ENCODE data around the gene WDR33. TPM values are rescaled to one million over a fixed set of nuclear protein-coding genes. Genes with fewer than 3 reads are reported as not detected.
"Not testable (repeated sequence)": the region's sequence is repeated elsewhere in the genome, so short reads cannot be mapped to it uniquely, and the experiment has no call there.

The WDR33 gene
- polyA plus RNA-seq, 3 donors from 2014 or later = 18.6 to 49.8 (median 22.6) TPM

DNA sequence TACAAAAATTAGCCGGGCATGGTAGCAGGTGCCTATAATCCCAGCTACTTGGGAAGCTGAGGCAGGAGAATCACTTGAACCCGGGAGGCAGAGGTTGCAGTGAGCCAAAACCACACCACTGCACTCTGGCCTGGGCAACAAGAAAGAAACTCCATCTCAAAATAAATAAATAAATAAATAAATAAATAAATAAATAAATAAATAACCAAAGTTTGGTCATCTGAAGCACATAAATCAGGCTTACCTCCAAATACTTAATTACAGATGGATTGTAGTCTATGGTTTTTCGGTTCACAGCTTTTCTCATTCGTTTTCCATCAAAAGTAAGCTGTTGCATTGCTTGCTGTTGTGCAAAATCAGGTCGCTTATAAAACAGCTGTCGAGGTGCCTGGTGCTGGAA is 40.4 kb downstream of the WDR33 start:
- not testable (repeated sequence) for H3K9me3 Mint-ChIP-seq; H3K27me3 Mint-ChIP-seq (ENCODE audit: low read depth in 3 of 3); H3K4me3 Mint-ChIP-seq; H3K27ac Mint-ChIP-seq; DNase-seq
- H3K4me1 Mint-ChIP-seq = peaks cover 20 to 37% of the 10 kb centered on the region in 2 donors
- H3K36me3 Mint-ChIP-seq = peaks cover 0 to 14% (median 12%) of the 10 kb centered on the region in 3 donors

DNA sequence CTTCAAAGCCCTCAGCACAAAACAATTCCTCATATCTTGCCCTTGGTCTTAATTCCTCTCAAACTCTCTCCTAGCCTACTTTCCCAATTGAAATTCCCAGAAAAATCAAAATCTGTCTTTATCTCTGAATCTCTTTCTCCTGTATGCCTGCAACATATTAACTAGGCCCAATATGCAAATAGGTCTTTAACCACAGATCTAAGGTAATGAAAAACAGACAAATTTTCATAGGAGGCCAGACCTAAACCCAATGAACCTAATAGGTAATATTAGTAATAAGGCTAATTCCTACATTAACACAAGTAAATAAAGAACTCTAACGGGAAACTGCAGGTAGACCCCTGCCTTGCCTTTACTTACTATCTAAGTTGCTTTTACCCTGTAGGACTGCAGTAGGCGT is 41.4 kb downstream of the WDR33 start:
- no peaks in the 10 kb centered on the region for H3K9me3 Mint-ChIP-seq

DNA sequence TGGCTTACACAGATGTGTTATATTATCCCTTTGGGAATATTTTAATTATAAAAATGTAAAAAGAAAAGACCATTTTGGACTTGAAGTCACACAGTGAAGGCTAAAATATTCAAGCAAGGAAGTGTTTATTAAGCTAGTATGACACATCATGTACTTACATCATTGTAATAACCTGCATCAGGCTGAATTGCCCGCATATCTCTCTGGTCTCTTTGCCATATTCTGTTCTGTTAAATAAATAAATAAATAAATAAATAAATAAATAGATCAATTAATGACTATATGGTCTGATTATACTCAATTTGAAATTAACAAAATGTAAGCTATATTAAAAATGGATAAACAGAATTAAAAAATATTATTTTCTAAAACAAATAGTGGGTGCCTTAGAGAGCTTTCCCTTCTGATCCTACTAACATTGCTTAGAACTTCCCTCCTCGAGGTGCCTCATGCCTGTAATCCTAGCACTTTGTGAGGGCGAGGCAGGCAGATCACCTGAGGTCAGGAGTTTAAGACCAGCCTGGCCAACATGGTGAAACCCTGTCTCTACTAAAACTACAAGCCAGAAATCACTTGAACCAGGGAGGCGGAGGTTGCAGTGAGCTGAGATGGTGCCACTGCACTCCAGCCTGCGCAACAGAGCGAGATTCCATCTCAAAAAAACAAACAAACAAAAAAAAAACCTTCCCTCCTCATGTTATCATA is 42.0 kb downstream of the WDR33 start:
- peak overlapping the region in 3 of 6 donors; percentile 51 to 73 (median 58) for H3K27ac Mint-ChIP-seq
- H3K27me3 Mint-ChIP-seq (ENCODE audit: low read depth in 3 of 3) = peaks cover 0 to 2% (median 0%) of the 10 kb centered on the region in 3 donors
- no peak overlapping the region for H3K4me3 Mint-ChIP-seq
- H3K4me1 Mint-ChIP-seq = peaks cover 16 to 28% of the 10 kb centered on the region in 2 donors
- H3K36me3 Mint-ChIP-seq = peaks cover 7 to 22% (median 21%) of the 10 kb centered on the region in 3 donors
- no peaks in the 10 kb centered on the region for H3K9me3 Mint-ChIP-seq
- DNase-seq = no peak

More for the DNA sequence above, 41.4 kb downstream of the WDR33 start:
- Mint-ChIP-seq H3K4me3 (no peak overlapping the region), H3K4me1 (peaks cover 16 to 30% of the 10 kb centered on the region in 2 donors), H3K36me3 (peaks cover under 1 to 17% (median 15%) of the 10 kb centered on the region in 3 donors), H3K27me3 (ENCODE audit: low read depth in 3 of 3) (peaks cover 0 to 2% (median 0%) of the 10 kb centered on the region in 3 donors), H3K27ac (peak overlapping the region in 5 of 6 donors; percentile 36 to 73 (median 53))
- no peak for DNase-seq

DNA sequence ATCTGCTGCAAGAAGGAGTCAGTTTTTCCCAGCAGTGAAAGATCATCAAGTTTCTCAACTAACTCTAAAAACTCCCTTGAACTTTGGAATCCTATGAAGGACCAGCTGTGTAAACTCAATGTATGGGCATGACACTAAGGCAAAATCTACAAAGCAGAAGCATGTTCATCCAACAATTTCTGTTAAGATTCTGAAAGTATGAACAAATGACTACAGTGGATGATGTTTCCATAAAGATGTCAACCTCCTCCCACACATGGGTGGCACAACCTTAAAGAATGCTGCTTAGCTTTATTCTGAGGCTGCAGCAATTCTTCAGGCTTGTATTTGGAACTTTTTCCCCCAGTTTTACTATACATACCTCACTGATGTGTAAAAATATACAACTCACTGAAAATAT is 47.2 kb downstream of the WDR33 start:
- peak overlapping the region in 3 of 6 donors; percentile 0 to 39 (median 36) for H3K27ac Mint-ChIP-seq
- H3K36me3 Mint-ChIP-seq = peaks cover 18 to 41% (median 21%) of the 10 kb centered on the region in 3 donors
- DNase-seq = no peak
- H3K4me1 Mint-ChIP-seq = no peaks in the 10 kb centered on the region
- no peaks in the 10 kb centered on the region for H3K9me3 Mint-ChIP-seq
- no peak overlapping the region for H3K4me3 Mint-ChIP-seq
- H3K27me3 Mint-ChIP-seq (ENCODE audit: low read depth in 3 of 3) = no peaks in the 10 kb centered on the region

DNA sequence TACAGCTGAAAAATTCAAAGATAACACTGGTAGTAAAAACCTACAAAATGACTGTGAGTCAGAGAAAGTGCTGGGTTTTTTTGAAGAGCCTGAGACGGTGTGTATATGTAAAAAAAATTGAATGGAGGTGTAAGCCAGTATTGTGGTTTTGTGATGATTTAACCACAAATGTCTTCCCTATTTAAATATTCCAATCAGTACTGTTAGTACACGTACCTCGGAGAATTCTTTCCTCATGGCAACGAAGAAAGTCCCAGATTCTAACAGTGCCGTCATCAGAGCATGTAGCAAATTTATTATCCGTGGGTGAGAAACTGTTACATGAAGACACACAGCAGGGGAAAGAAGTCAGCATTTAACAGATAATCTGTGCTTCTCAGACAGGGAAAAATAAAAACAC is 48.1 kb downstream of the WDR33 start:
- Mint-ChIP-seq H3K27me3 (ENCODE audit: low read depth in 3 of 3) (no peaks in the 10 kb centered on the region), H3K9me3 (no peaks in the 10 kb centered on the region), H3K4me3 (no peak overlapping the region), H3K4me1 (no peaks in the 10 kb centered on the region), H3K36me3 (peaks cover 18 to 37% (median 19%) of the 10 kb centered on the region in 3 donors), H3K27ac (peak overlapping the region in 2 of 6 donors; percentile 53 to 83)
- no peak for DNase-seq

DNA sequence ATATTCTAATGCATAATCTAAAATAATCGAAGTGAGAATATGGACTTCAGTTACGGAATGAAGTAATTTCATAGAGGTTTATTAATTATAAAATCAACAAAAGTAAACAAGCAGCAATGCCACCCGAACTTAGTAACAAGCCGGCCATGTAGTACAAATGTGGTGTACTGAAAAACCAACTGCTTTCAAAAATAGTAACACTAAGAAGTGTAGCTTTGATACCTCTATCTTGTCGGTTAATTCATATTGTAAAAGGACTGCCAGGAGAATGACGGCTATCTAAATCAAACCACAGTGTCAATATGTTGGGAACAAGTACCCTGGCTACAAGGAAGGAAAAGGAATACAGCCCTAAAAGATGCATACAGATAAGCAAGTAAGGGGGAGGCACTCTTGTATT is 48.5 kb downstream of the WDR33 start:
- Mint-ChIP-seq H3K27ac (peak overlapping the region in 3 of 6 donors; percentile 5 to 48 (median 30)), H3K4me1 (no peaks in the 10 kb centered on the region), H3K9me3 (no peaks in the 10 kb centered on the region), H3K4me3 (no peak overlapping the region), H3K36me3 (peaks cover 18 to 35% (median 19%) of the 10 kb centered on the region in 3 donors), H3K27me3 (ENCODE audit: low read depth in 3 of 3) (no peaks in the 10 kb centered on the region)
- DNase-seq = no peak

DNA sequence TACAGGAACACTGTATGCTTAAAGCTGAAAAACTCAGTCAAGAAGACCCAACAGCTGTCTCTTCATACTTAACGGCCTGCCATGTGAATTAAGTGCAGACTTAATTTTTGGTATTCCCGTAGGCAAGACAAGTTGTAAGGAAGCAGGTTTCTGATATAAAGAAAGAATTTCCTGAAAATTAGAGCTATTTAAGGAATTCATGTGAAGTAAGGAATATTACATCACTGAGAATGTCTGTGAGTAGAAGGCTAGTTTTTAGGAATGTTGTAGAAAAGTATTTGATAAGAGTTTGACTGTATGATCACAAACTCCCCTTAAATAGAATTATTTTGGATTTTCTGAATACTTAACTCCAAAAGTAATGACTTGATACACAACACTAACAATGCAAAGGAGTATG is 51.0 kb downstream of the WDR33 start:
- H3K4me3 Mint-ChIP-seq = no peak overlapping the region
- no peak overlapping the region for H3K27ac Mint-ChIP-seq
- H3K27me3 Mint-ChIP-seq (ENCODE audit: low read depth in 3 of 3) = no peaks in the 10 kb centered on the region

DNA sequence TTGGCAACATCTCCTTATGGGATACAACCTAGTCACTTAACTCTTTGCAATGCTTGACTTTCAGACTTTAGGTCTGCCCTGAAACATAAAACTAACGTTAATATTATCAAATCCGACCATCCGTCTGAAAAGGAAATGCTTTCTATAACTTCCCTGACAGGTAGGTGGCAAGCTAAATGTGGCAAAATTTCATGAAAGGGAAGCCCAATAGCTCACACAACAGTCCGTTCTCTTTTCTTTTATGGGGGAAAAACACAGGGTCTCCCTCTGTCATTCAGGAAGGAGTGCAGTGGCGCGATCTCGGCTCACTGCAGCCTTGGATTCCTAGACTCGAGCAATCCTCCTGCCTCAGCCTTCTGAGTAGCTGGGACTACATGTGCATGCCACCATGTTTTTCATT is 56.8 kb downstream of the WDR33 start:
- Mint-ChIP-seq H3K36me3 (peaks cover 0 to 7% (median 0%) of the 10 kb centered on the region in 3 donors), H3K27ac (peak overlapping the region in 1 of 6 donors; percentile 28), H3K4me1 (peaks cover 5 to 7% of the 10 kb centered on the region in 2 donors), H3K4me3 (no peak overlapping the region), H3K27me3 (ENCODE audit: low read depth in 3 of 3) (no peaks in the 10 kb centered on the region), H3K9me3 (no peaks in the 10 kb centered on the region)
- no peak for DNase-seq

More for the DNA sequence above, 51.0 kb downstream of the WDR33 start:
- DNase-seq = no peak
- H3K36me3 Mint-ChIP-seq = peaks cover 15 to 25% (median 18%) of the 10 kb centered on the region in 3 donors
- no peaks in the 10 kb centered on the region for H3K9me3 Mint-ChIP-seq
- H3K4me1 Mint-ChIP-seq = no peaks in the 10 kb centered on the region

DNA sequence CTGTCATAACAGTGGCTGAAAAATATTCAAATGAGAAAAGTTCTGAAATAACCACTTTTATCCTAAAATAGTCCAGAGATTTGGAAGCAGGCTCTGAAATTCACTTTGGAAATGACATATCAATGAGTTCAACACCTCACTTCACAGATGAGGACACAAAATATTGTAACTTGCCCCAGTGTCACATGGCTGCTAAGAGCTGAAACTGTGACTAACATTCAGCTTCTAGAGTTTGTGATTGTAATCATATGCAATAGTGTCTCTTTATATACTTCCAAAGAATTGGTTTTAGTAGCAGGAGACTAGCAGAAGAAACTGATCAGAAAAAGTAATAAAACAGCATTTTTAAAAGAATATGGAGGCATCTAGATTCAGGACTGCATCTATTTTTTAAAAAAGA is 57.6 kb downstream of the WDR33 start:
- peaks cover 0 to 8% (median under 1%) of the 10 kb centered on the region in 3 donors for H3K36me3 Mint-ChIP-seq

DNA sequence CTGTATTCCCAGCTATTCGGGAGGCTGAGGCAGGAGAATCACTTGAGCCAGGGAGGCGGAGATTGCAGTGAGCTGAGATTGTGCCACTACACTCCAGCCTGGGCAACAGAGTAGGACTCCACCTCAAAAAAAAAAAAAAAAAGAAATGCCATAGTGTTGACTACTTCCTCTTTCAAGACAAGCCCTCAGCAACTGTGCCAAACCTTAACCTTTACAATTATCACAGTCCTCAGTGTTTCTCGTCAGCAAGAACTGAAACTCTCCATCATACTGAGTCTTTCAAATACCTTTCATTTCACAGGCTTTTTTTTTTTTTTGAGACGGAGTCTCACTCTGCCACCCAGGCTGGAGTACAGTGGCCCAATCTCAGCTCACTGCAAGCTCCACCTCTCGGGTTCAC is 61.4 kb downstream of the WDR33 start:
- Mint-ChIP-seq H3K36me3 (peaks cover 3 to 19% (median 9%) of the 10 kb centered on the region in 3 donors), H3K27ac (peak overlapping the region in 3 of 6 donors; percentile 31 to 62 (median 49))
- H3K27me3 Mint-ChIP-seq (ENCODE audit: low read depth in 3 of 3); H3K4me3 Mint-ChIP-seq; H3K4me1 Mint-ChIP-seq; H3K9me3 Mint-ChIP-seq: not testable (repeated sequence)
- peak in 1 of 3 donors; percentile 1 for DNase-seq

More for the DNA sequence above, 57.6 kb downstream of the WDR33 start:
- H3K27me3 Mint-ChIP-seq (ENCODE audit: low read depth in 3 of 3) = no peaks in the 10 kb centered on the region
- H3K4me3 Mint-ChIP-seq = no peak overlapping the region
- no peak for DNase-seq
- H3K9me3 Mint-ChIP-seq = no peaks in the 10 kb centered on the region
- peak overlapping the region in 2 of 6 donors; percentile 7 to 20 for H3K27ac Mint-ChIP-seq
- peaks cover 5 to 8% of the 10 kb centered on the region in 2 donors for H3K4me1 Mint-ChIP-seq

DNA sequence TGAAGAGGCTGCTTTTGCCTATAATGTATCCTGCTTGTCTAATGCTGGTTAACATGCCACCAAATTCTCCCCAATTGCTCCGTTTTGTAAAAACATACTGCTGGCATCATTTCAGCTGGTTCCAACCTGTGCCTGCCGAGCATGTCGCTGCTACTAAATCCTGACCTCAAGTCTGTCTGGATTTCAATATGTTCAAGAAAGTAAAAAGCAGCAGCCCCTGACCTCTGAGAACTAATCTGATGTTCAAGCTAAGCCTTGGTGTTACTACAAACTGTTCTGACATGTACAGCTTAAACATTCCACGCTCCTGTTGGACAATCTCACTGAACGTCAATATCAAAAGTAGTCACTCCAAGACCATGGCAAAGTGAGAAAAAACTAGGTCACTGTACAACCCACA is 63.4 kb downstream of the WDR33 start:
- peaks cover 11 to 12% of the 10 kb centered on the region in 2 donors for H3K4me1 Mint-ChIP-seq
- H3K27me3 Mint-ChIP-seq (ENCODE audit: low read depth in 3 of 3) = no peaks in the 10 kb centered on the region
- H3K36me3 Mint-ChIP-seq = peaks cover 5 to 19% (median 9%) of the 10 kb centered on the region in 3 donors
- H3K9me3 Mint-ChIP-seq = no peaks in the 10 kb centered on the region
- H3K27ac Mint-ChIP-seq = peak overlapping the region in 3 of 6 donors; percentile 1 to 56 (median 20)
- H3K4me3 Mint-ChIP-seq = no peak overlapping the region
- no peak for DNase-seq

DNA sequence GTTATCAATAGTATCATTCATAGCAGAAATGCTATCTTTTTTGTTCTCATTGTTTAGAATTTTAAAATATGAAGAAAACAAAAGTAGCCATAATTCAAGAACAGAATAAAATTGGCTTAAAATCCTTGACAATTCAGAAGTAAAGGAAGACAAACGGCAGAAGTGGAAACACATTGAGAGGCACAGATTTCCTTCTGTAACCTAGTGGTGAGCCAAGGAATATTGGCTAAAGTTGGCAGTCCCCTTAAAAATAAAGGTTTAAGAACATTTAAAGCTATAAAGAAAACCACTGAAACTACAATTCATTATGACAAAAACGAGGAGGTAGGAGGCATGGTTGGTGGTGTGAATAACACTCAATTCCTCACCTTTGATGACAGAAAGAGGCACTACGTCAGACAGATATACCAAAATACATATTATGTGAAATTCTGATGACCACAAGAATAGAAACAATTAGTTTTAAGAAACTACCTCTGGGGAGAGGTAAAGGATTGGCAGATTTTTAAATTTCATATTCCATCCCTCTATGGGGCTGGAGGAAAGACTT is 67.4 kb downstream of the WDR33 start:
- no peak for DNase-seq
- Mint-ChIP-seq H3K27me3 (ENCODE audit: low read depth in 3 of 3) (no peaks in the 10 kb centered on the region), H3K4me3 (no peak overlapping the region), H3K27ac (peak overlapping the region in 5 of 6 donors; percentile 18 to 62 (median 35)), H3K36me3 (peaks cover 5 to 19% (median 9%) of the 10 kb centered on the region in 3 donors), H3K4me1 (peaks cover 4 to 13% of the 10 kb centered on the region in 2 donors), H3K9me3 (no peaks in the 10 kb centered on the region)

DNA sequence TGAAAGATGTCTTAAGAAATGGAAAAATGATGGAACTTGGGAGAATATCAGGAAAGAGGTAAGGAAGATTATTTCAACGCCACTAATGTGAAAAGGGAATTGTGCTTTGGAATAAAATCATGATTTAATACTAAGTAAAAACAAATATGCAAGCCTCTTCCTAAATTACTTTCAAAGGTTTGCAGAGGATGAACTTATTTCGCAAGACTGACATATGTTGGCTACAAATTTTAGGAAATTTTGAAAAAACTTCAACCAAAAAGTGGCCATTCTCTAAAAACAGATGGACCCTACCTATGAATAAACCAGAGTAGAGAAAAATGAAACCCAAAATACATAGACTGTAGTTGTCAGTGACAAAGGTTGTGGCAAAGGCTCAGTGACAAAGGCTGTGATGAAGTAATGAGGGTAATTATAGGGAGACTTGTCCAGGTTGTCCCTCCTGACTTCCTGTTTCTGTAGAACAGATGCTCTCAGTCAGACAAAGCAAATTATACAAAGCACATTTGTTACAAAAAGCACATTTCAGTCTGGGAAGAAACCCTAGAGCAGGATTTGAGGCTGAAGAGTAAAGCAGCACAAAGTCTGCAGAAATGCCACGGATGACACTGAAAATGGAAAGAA is 70.2 kb downstream of the WDR33 start:
- no peak for DNase-seq
- peak overlapping the region in 4 of 6 donors; percentile 22 to 86 (median 50) for H3K27ac Mint-ChIP-seq
- peaks cover 5 to 21% of the 10 kb centered on the region in 2 donors for H3K4me1 Mint-ChIP-seq
- H3K36me3 Mint-ChIP-seq = peaks cover 4 to 22% (median 8%) of the 10 kb centered on the region in 3 donors
- H3K4me3 Mint-ChIP-seq = no peak overlapping the region
- H3K27me3 Mint-ChIP-seq (ENCODE audit: low read depth in 3 of 3) = no peaks in the 10 kb centered on the region
- H3K9me3 Mint-ChIP-seq = no peaks in the 10 kb centered on the region

DNA sequence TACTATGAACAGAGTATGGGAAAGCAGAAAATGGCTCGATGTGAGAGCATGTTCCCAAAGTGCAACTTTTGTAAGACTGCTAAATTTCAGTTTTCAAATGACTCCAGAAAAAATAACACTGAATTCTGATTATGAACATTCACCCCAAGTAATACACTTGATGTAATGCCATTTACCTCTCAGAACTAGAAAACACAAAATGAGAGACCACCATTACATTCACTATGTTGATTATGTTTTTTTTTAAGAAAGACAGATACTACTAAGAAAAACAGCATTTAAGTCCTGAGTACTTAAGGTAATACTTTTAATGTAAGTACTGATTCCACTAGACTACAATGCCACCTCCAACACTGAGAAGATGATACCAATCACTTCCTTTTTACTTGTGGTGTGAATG is 71.2 kb downstream of the WDR33 start:
- DNase-seq = no peak
- H3K27ac Mint-ChIP-seq = no peak overlapping the region
- peaks cover 7 to 21% of the 10 kb centered on the region in 2 donors for H3K4me1 Mint-ChIP-seq
- H3K27me3 Mint-ChIP-seq (ENCODE audit: low read depth in 3 of 3) = no peaks in the 10 kb centered on the region
- peaks cover 4 to 20% (median 8%) of the 10 kb centered on the region in 3 donors for H3K36me3 Mint-ChIP-seq
- no peak overlapping the region for H3K4me3 Mint-ChIP-seq
- no peaks in the 10 kb centered on the region for H3K9me3 Mint-ChIP-seq

Measured in immature natural killer cell (primary cell).